HCT116 (cell line): ENCODE data around the gene NLRP7.
"Not testable (repeated sequence)": the region's sequence is repeated elsewhere in the genome, so short reads cannot be mapped to it uniquely, and the experiment has no call there.

ENCODE experiments used
- EZH2 ChIP-seq: fragments of 200-600 bp; sonication (generic); IDR thresholded peaks from 2 replicates; pipeline ENCODE4 v1.6.1; 2017; ENCODE audit warnings: antibody characterized with exemption, mixed run types
- EZH2phosphoT487 ChIP-seq: fragments of 200-600 bp; IDR thresholded peaks from 2 replicates; pipeline ENCODE4 v1.6.1; 2018; ENCODE audit warnings: antibody characterized with exemption, borderline replicate concordance
- POLR2A ChIP-seq: IDR thresholded peaks from 2 replicates; pipeline ENCODE4 v1.7.0; 2011; ENCODE audit warnings: borderline replicate concordance; ENCODE audit not compliant: insufficient read depth, insufficient read length; ENCODE audit errors: extremely low read depth
- SIN3A ChIP-seq: IDR thresholded peaks from 2 replicates; pipeline ENCODE4 v1.6.1; 2012; ENCODE audit warnings: low read depth
- SP1 ChIP-seq: IDR thresholded peaks from 2 replicates; pipeline ENCODE4 v1.6.1; 2012; ENCODE audit warnings: low read depth
- TCF7L2 ChIP-seq: IDR thresholded peaks from 2 replicates; pipeline ENCODE4 v1.7.0; 2011; ENCODE audit warnings: borderline replicate concordance, inconsistent platforms; ENCODE audit not compliant: insufficient read depth, insufficient read length; ENCODE audit errors: extremely low read depth
- YY1 ChIP-seq: IDR thresholded peaks from 2 replicates; pipeline ENCODE4 v1.6.1; 2011; ENCODE audit warnings: low read length, low read depth, moderate library complexity, mild to moderate bottlenecking; ENCODE audit not compliant: insufficient replicate concordance; ENCODE audit errors: extremely low read depth
- ZFX ChIP-seq: fragments of 450-650 bp; IDR thresholded peaks from 2 replicates; pipeline ENCODE4 v1.6.1; 2017
- TF ChIP-seq, protein P1 (sequence below), 3 experiments: fragments of 200-600 bp in 1 of 3; sonication (generic) in 1 of 3; IDR thresholded peaks in 2 of 3; conservative IDR thresholded peaks in 1 of 3; 2 replicates each; pipeline ENCODE4 v1.5.1; 2012 to 2017; ENCODE audit warnings: low read depth in 2 of 3, low read length in 2 of 3, antibody characterized with exemption in 1 of 3, borderline replicate concordance in 1 of 3, control low read depth in 1 of 3, mild to moderate bottlenecking in 1 of 3, mixed read lengths in 1 of 3, mixed run types in 1 of 3, moderate library complexity in 1 of 3; ENCODE audit not compliant: insufficient read depth in 1 of 3
- TF ChIP-seq, protein P2 (sequence below): IDR thresholded peaks from 2 replicates; pipeline ENCODE4 v1.6.1; 2012
- TF ChIP-seq, protein P3 (sequence below): IDR thresholded peaks from 2 replicates; pipeline ENCODE4 v1.6.1; 2012; ENCODE audit warnings: low read depth
- TF ChIP-seq, protein P4 (sequence below): IDR thresholded peaks from 2 replicates; pipeline ENCODE4 v1.6.1; 2011; ENCODE audit warnings: mild to moderate bottlenecking, low read length, moderate library complexity; ENCODE audit not compliant: insufficient replicate concordance; ENCODE audit errors: extremely low read depth

DNA sequence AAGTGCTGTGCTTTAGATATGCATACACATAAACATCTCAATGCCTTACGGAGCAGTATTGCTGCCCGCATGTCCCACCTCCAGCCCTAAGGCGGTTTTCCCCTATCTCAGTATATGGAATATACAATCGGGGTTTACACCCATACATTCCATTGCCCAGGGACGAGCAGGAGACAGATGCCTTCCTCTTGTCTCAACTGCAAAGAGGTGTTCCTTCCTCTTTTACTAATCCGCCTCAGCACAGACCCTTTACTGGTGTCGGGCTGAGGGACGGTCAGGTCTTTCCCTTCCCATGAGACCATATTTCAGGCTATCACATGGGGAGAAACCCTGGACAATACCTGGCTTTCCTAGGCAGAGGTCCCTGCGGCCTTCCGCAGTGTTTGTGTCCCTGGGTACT lies 3.2 kb upstream of the NLRP7 start:
- not testable (repeated sequence) for TF ChIP-seq TCF7L2, EZH2phosphoT487, YY1, SP1, POLR2A, SIN3A, EZH2, ZFX
- TF ChIP-seq, protein P1, sequence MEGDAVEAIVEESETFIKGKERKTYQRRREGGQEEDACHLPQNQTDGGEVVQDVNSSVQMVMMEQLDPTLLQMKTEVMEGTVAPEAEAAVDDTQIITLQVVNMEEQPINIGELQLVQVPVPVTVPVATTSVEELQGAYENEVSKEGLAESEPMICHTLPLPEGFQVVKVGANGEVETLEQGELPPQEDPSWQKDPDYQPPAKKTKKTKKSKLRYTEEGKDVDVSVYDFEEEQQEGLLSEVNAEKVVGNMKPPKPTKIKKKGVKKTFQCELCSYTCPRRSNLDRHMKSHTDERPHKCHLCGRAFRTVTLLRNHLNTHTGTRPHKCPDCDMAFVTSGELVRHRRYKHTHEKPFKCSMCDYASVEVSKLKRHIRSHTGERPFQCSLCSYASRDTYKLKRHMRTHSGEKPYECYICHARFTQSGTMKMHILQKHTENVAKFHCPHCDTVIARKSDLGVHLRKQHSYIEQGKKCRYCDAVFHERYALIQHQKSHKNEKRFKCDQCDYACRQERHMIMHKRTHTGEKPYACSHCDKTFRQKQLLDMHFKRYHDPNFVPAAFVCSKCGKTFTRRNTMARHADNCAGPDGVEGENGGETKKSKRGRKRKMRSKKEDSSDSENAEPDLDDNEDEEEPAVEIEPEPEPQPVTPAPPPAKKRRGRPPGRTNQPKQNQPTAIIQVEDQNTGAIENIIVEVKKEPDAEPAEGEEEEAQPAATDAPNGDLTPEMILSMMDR (IDR thresholded peaks at IDR 0.05 in 2 of 3, conservative IDR thresholded peaks at IDR 0.05 in 1 of 3; ENCODE audit: borderline replicate concordance in 1 of 3, insufficient read depth in 1 of 3, low read depth in 2 of 3, low read length in 2 of 3), result not testable (repeated sequence)
- TF ChIP-seq, protein P2, sequence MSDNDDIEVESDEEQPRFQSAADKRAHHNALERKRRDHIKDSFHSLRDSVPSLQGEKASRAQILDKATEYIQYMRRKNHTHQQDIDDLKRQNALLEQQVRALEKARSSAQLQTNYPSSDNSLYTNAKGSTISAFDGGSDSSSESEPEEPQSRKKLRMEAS, result not testable (repeated sequence)
- TF ChIP-seq, protein P3, sequence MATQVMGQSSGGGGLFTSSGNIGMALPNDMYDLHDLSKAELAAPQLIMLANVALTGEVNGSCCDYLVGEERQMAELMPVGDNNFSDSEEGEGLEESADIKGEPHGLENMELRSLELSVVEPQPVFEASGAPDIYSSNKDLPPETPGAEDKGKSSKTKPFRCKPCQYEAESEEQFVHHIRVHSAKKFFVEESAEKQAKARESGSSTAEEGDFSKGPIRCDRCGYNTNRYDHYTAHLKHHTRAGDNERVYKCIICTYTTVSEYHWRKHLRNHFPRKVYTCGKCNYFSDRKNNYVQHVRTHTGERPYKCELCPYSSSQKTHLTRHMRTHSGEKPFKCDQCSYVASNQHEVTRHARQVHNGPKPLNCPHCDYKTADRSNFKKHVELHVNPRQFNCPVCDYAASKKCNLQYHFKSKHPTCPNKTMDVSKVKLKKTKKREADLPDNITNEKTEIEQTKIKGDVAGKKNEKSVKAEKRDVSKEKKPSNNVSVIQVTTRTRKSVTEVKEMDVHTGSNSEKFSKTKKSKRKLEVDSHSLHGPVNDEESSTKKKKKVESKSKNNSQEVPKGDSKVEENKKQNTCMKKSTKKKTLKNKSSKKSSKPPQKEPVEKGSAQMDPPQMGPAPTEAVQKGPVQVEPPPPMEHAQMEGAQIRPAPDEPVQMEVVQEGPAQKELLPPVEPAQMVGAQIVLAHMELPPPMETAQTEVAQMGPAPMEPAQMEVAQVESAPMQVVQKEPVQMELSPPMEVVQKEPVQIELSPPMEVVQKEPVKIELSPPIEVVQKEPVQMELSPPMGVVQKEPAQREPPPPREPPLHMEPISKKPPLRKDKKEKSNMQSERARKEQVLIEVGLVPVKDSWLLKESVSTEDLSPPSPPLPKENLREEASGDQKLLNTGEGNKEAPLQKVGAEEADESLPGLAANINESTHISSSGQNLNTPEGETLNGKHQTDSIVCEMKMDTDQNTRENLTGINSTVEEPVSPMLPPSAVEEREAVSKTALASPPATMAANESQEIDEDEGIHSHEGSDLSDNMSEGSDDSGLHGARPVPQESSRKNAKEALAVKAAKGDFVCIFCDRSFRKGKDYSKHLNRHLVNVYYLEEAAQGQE, result not testable (repeated sequence)
- TF ChIP-seq, protein P4, sequence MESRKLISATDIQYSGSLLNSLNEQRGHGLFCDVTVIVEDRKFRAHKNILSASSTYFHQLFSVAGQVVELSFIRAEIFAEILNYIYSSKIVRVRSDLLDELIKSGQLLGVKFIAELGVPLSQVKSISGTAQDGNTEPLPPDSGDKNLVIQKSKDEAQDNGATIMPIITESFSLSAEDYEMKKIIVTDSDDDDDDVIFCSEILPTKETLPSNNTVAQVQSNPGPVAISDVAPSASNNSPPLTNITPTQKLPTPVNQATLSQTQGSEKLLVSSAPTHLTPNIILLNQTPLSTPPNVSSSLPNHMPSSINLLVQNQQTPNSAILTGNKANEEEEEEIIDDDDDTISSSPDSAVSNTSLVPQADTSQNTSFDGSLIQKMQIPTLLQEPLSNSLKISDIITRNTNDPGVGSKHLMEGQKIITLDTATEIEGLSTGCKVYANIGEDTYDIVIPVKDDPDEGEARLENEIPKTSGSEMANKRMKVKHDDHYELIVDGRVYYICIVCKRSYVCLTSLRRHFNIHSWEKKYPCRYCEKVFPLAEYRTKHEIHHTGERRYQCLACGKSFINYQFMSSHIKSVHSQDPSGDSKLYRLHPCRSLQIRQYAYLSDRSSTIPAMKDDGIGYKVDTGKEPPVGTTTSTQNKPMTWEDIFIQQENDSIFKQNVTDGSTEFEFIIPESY, result not testable (repeated sequence)
